HEK293 (cell line): ENCODE results near the gene JPH4.

ENCODE experiments used
- CTCF ChIA-PET: fragments of 350-600 bp; formaldehyde crosslinking; extraction: SDS; loops from one replicate; lab custom pipeline; 2021; ENCODE audit warnings: antibody characterized with exemption; lab: Yijun Ruan, JAX
- POLR2A ChIA-PET: fragments of 300-600 bp; formaldehyde crosslinking; extraction: SDS; loops from one replicate; lab custom pipeline; 2020; ENCODE audit warnings: antibody characterized with exemption, inconsistent platforms; lab: Yijun Ruan, JAX
- H3K27ac ChIP-seq: fragments of 200-500 bp; sonication (Bioruptor generic); 2 replicates; pipeline ENCODE4 v1.5.1; 2014; ENCODE audit warnings: low read depth, low read length, control low read depth, inconsistent platforms; ENCODE audit errors: extremely low read depth
- H3K36me3 ChIP-seq, 2 experiments: fragments of 200-500 bp in 1 of 2; sonication (Bioruptor generic) in 1 of 2; 1 replicate in 1 of 2; 2 replicates in 1 of 2; pipeline ENCODE4 v1.5.1; 2014 to 2017; ENCODE audit warnings: inconsistent platforms in 2 of 2, low read length in 2 of 2; ENCODE audit not compliant: control insufficient read depth in 2 of 2, insufficient read depth in 1 of 2
- H3K4me1 ChIP-seq: fragments of 200-500 bp; sonication (Bioruptor generic); 2 replicates; pipeline ENCODE4 v1.5.1; 2014; ENCODE audit warnings: mild to moderate bottlenecking, low read length, inconsistent platforms; ENCODE audit not compliant: control insufficient read depth, insufficient read depth
- H3K4me3 ChIP-seq: 2 replicates; pipeline ENCODE4 v1.5.1; 2011; ENCODE audit warnings: low read depth, mild to moderate bottlenecking, control low read depth, low read length, moderate library complexity
- H3K9me3 ChIP-seq: fragments of 200-500 bp; sonication (Bioruptor generic); 2 replicates; pipeline ENCODE4 v1.5.1; 2014; ENCODE audit warnings: low read depth, low read length, inconsistent platforms; ENCODE audit not compliant: control insufficient read depth, insufficient read depth
- GLI2 ChIP-seq: fragments of 450-650 bp; formaldehyde crosslinking; IDR thresholded peaks from 2 replicates; pipeline ENCODE4; 2017; ENCODE audit warnings: missing biosample characterization, missing genetic modification characterization, low read depth, borderline replicate concordance
- HOXA7 ChIP-seq: sonication (generic); formaldehyde crosslinking; IDR thresholded peaks from 2 replicates; pipeline ENCODE4 v1.8.1; 2022; ENCODE audit warnings: missing genetic modification reagents, borderline replicate concordance
- HOXC10 ChIP-seq: sonication (generic); formaldehyde crosslinking; IDR thresholded peaks from 2 replicates; pipeline ENCODE4 v1.8.1; 2023; ENCODE audit warnings: mild to moderate bottlenecking, missing genetic modification reagents
- KLF1 ChIP-seq: fragments of 450-650 bp; formaldehyde crosslinking; IDR thresholded peaks from 2 replicates; pipeline ENCODE4 v1.5.1; 2016; ENCODE audit warnings: missing biosample characterization, missing genetic modification characterization
- KLF16 ChIP-seq: fragments of 450-650 bp; formaldehyde crosslinking; IDR thresholded peaks from 2 replicates; pipeline ENCODE4 v1.5.1; 2017; ENCODE audit warnings: missing biosample characterization, missing genetic modification characterization
- KLF9 ChIP-seq: fragments of 450-650 bp; formaldehyde crosslinking; IDR thresholded peaks from 2 replicates; pipeline ENCODE4 v1.5.1; 2016; ENCODE audit warnings: missing biosample characterization, missing genetic modification characterization, low read depth
- SP7 ChIP-seq: fragments of 450-650 bp; formaldehyde crosslinking; IDR thresholded peaks from 2 replicates; pipeline ENCODE4 v1.5.1; 2016; ENCODE audit warnings: missing biosample characterization, missing genetic modification characterization
- ZIC2 ChIP-seq: fragments of 450-650 bp; formaldehyde crosslinking; IDR thresholded peaks from 2 replicates; pipeline ENCODE4 v1.5.1; 2016; ENCODE audit warnings: missing biosample characterization, missing genetic modification characterization
- ZNF133 ChIP-seq: fragments of 450-650 bp; formaldehyde crosslinking; IDR thresholded peaks from 2 replicates; pipeline ENCODE4 v1.5.1; 2016; ENCODE audit warnings: missing biosample characterization, missing genetic modification characterization
- ZNF157 ChIP-seq: fragments of 450-650 bp; formaldehyde crosslinking; IDR thresholded peaks from 2 replicates; pipeline ENCODE4 v1.5.1; 2016; ENCODE audit warnings: missing biosample characterization, missing genetic modification characterization
- ZNF184 ChIP-seq: fragments of 450-650 bp; IDR thresholded peaks from 2 replicates; pipeline ENCODE4 v1.5.1; 2018; ENCODE audit warnings: missing biosample characterization, mild to moderate bottlenecking, missing genetic modification characterization
- ZNF239 ChIP-seq: fragments of 450-650 bp; formaldehyde crosslinking; IDR thresholded peaks from 2 replicates; pipeline ENCODE4 v1.5.1; 2016; ENCODE audit warnings: missing biosample characterization, missing genetic modification characterization
- ZNF248 ChIP-seq: fragments of 450-650 bp; formaldehyde crosslinking; IDR thresholded peaks from 2 replicates; pipeline ENCODE4 v1.5.1; 2017; ENCODE audit warnings: missing biosample characterization, missing genetic modification characterization
- ZNF302 ChIP-seq: fragments of 450-650 bp; formaldehyde crosslinking; IDR thresholded peaks from 2 replicates; pipeline ENCODE4 v1.5.1; 2016; ENCODE audit warnings: missing biosample characterization, missing genetic modification characterization, low read depth
- ZNF350 ChIP-seq: fragments of 450-650 bp; formaldehyde crosslinking; IDR thresholded peaks from 2 replicates; pipeline ENCODE4 v1.5.0; 2017; ENCODE audit warnings: missing biosample characterization, mild to moderate bottlenecking, missing genetic modification characterization
- ZNF366 ChIP-seq: fragments of 450-650 bp; formaldehyde crosslinking; conservative IDR thresholded peaks from 2 replicates; pipeline ENCODE4 v1.5.1; 2016; ENCODE audit warnings: missing biosample characterization, missing genetic modification characterization
- ZNF394 ChIP-seq: fragments of 450-650 bp; formaldehyde crosslinking; IDR thresholded peaks from 2 replicates; pipeline ENCODE4 v1.5.1; 2016; ENCODE audit warnings: missing biosample characterization, missing genetic modification characterization, mild to moderate bottlenecking, moderate library complexity, borderline replicate concordance
- ZNF585B ChIP-seq: fragments of 450-650 bp; formaldehyde crosslinking; IDR thresholded peaks from 2 replicates; pipeline ENCODE4 v1.5.1; 2016; ENCODE audit warnings: missing biosample characterization, missing genetic modification characterization
- ZNF747 ChIP-seq: fragments of 450-650 bp; formaldehyde crosslinking; IDR thresholded peaks from 2 replicates; pipeline ENCODE4 v1.5.1; 2016; ENCODE audit warnings: missing biosample characterization, missing genetic modification characterization
- ZNF785 ChIP-seq: fragments of 450-650 bp; formaldehyde crosslinking; IDR thresholded peaks from 2 replicates; pipeline ENCODE4 v1.5.1; 2016; ENCODE audit warnings: missing biosample characterization, missing genetic modification characterization
- ZNF791 ChIP-seq: fragments of 450-650 bp; formaldehyde crosslinking; IDR thresholded peaks from 2 replicates; pipeline ENCODE4 v1.5.1; 2016; ENCODE audit warnings: missing biosample characterization, missing genetic modification characterization
- ZNF830 ChIP-seq: fragments of 450-650 bp; IDR thresholded peaks from 2 replicates; pipeline ENCODE4 v1.5.0; 2018; ENCODE audit warnings: missing biosample characterization, missing genetic modification characterization, low read depth, mild to moderate bottlenecking, moderate library complexity
- TF ChIP-seq, protein P1 (sequence below): fragments of 450-650 bp; formaldehyde crosslinking; optimal IDR thresholded peaks from 2 replicates; pipeline ENCODE3; 2016; ENCODE audit warnings: missing biosample characterization, mild to moderate bottlenecking, missing genetic modification characterization
- TF ChIP-seq, protein P2 (sequence below): fragments of 450-650 bp; formaldehyde crosslinking; IDR thresholded peaks from 2 replicates; pipeline ENCODE4 v1.5.1; 2017; ENCODE audit warnings: missing biosample characterization, mild to moderate bottlenecking, missing genetic modification characterization, moderate library complexity
- TF ChIP-seq, protein P3 (sequence below): fragments of 450-650 bp; formaldehyde crosslinking; IDR thresholded peaks from 2 replicates; pipeline ENCODE4 v1.5.1; 2016; ENCODE audit warnings: missing biosample characterization, missing genetic modification characterization, borderline replicate concordance

The JPH4 gene

DNA sequence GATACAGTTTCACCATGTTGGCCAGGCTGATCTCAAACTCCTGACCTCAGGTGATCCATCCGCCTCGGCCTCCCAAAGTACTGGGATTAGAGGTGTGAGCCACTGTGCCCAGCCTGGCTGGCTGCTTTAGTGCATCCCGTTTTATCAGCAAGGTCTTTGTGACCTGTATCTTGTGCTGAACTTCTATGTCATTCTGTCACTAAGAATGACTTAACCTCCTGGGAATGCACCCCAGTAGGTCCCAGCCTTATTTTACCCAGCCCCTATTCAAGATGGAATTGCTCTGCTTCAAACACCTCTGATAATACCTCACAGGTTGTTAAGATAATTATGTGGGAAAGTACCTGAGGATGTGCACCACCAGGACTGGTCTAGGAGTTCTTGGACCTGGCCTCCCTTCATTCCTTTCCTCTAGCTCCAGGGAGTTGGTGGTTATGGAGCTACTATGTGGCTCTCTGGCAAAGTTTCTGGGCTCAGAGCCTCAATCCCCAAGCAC lies 26.1 kb upstream of the JPH4 start:
- Histone ChIP-seq H3K4me1 (no peaks in the 10 kb centered on the region), H3K9me3 (no peaks in the 10 kb centered on the region), H3K4me3 (no peak overlapping the region), H3K36me3 (no peaks in the 10 kb centered on the region), H3K27ac (no peak overlapping the region)
- CTCF ChIA-PET: no interaction called here
- POLR2A ChIA-PET: no interaction called here
- no peak for TF ChIP-seq ZNF157 (tag by site-specific recombination)
- no peak for TF ChIP-seq ZNF133
- no peak for TF ChIP-seq ZNF791
- no peak for TF ChIP-seq ZNF239 (tag by site-specific recombination)
- TF ChIP-seq ZNF302 (tag by site-specific recombination): no peak
- TF ChIP-seq ZNF350 (tag by site-specific recombination): no peak
- TF ChIP-seq ZNF366 (tag by site-specific recombination): no peak
- TF ChIP-seq, protein P1, sequence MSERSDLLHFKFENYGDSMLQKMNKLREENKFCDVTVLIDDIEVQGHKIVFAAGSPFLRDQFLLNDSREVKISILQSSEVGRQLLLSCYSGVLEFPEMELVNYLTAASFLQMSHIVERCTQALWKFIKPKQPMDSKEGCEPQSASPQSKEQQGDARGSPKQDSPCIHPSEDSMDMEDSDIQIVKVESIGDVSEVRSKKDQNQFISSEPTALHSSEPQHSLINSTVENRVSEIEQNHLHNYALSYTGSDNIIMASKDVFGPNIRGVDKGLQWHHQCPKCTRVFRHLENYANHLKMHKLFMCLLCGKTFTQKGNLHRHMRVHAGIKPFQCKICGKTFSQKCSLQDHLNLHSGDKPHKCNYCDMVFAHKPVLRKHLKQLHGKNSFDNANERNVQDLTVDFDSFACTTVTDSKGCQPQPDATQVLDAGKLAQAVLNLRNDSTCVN: no peak
- no peak for TF ChIP-seq HOXC10 (CRISPR knock-in tag)
- no peak for TF ChIP-seq KLF9 (tag by site-specific recombination)
- no peak for TF ChIP-seq ZNF747 (tag by site-specific recombination)
- TF ChIP-seq GLI2: no peak
- TF ChIP-seq ZNF585B: no peak
- no peak for TF ChIP-seq ZNF394
- no peak for TF ChIP-seq KLF16 (tag by site-specific recombination)
- TF ChIP-seq, protein P2, sequence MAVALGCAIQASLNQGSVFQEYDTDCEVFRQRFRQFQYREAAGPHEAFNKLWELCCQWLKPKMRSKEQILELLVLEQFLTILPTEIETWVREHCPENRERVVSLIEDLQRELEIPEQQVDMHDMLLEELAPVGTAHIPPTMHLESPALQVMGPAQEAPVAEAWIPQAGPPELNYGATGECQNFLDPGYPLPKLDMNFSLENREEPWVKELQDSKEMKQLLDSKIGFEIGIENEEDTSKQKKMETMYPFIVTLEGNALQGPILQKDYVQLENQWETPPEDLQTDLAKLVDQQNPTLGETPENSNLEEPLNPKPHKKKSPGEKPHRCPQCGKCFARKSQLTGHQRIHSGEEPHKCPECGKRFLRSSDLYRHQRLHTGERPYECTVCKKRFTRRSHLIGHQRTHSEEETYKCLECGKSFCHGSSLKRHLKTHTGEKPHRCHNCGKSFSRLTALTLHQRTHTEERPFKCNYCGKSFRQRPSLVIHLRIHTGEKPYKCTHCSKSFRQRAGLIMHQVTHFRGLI (tag by site-specific recombination): no peak
- no peak for TF ChIP-seq SP7
- no peak for TF ChIP-seq ZNF785 (tag by site-specific recombination)
- TF ChIP-seq HOXA7 (CRISPR knock-in tag): no peak
- TF ChIP-seq KLF1: no peak

DNA sequence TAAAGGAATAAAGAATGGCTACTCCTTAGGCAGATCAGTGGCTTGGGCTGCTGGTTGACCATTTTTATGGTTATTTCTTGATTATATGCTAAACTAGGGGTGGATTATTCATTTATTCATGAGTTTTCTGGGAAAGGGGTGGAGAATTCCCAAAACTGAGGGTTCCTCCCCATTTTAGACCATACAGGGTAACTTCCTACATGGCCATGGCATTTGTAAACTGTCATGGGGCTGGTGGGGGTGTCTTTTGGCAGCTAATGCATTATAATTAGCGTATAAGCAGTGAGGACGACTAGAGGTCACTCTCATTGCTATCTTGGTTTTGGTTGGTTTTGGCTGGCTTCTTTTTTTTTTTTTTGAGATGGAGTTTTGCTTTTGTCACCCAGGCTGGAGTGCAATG lies 25.6 kb upstream of the JPH4 start:
- Histone ChIP-seq H3K9me3 (no peaks in the 10 kb centered on the region), H3K36me3 (no peaks in the 10 kb centered on the region), H3K4me1 (no peaks in the 10 kb centered on the region), H3K27ac (no peak overlapping the region), H3K4me3 (no peak overlapping the region)
- POLR2A ChIA-PET: no interaction called here
- TF ChIP-seq ZNF184 (tag by site-specific recombination) (no peak), ZIC2 (tag by site-specific recombination) (no peak), ZNF830 (tag by site-specific recombination) (no peak), ZNF248 (tag by site-specific recombination) (no peak)
- TF ChIP-seq, protein P3, sequence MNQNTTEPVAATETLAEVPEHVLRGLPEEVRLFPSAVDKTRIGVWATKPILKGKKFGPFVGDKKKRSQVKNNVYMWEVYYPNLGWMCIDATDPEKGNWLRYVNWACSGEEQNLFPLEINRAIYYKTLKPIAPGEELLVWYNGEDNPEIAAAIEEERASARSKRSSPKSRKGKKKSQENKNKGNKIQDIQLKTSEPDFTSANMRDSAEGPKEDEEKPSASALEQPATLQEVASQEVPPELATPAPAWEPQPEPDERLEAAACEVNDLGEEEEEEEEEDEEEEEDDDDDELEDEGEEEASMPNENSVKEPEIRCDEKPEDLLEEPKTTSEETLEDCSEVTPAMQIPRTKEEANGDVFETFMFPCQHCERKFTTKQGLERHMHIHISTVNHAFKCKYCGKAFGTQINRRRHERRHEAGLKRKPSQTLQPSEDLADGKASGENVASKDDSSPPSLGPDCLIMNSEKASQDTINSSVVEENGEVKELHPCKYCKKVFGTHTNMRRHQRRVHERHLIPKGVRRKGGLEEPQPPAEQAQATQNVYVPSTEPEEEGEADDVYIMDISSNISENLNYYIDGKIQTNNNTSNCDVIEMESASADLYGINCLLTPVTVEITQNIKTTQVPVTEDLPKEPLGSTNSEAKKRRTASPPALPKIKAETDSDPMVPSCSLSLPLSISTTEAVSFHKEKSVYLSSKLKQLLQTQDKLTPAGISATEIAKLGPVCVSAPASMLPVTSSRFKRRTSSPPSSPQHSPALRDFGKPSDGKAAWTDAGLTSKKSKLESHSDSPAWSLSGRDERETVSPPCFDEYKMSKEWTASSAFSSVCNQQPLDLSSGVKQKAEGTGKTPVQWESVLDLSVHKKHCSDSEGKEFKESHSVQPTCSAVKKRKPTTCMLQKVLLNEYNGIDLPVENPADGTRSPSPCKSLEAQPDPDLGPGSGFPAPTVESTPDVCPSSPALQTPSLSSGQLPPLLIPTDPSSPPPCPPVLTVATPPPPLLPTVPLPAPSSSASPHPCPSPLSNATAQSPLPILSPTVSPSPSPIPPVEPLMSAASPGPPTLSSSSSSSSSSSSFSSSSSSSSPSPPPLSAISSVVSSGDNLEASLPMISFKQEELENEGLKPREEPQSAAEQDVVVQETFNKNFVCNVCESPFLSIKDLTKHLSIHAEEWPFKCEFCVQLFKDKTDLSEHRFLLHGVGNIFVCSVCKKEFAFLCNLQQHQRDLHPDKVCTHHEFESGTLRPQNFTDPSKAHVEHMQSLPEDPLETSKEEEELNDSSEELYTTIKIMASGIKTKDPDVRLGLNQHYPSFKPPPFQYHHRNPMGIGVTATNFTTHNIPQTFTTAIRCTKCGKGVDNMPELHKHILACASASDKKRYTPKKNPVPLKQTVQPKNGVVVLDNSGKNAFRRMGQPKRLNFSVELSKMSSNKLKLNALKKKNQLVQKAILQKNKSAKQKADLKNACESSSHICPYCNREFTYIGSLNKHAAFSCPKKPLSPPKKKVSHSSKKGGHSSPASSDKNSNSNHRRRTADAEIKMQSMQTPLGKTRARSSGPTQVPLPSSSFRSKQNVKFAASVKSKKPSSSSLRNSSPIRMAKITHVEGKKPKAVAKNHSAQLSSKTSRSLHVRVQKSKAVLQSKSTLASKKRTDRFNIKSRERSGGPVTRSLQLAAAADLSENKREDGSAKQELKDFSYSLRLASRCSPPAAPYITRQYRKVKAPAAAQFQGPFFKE (tag by site-specific recombination): no peak
- CTCF ChIA-PET: interaction anchor here (0.6 kb wide), 1 partner anchor 326 kb away, joined by 6 read pairs; no protein-coding TSS in a partner anchor
